ENCODE results near the gene SLC16A10.
"Not testable (repeated sequence)": the region's sequence is repeated elsewhere in the genome, so short reads cannot be mapped to it uniquely, and the experiment has no call there.

The SLC16A10 gene

GRCh38 chr6:111087106-111087835 lies at the start of gene SLC16A10:
Gene SLC16A10, plus strand, starts transcription at chr6:111087503. Its CDS starts 250 bp downstream, at chr6:111087753.
- peak; percentile 94 for DNase-seq (ENCODE audit: low spot score)

GRCh38 chr6:111038534-111039252 lies 48.6 kb upstream of the SLC16A10 start:
- DNase-seq (ENCODE audit: low spot score), result no peak

DNA sequence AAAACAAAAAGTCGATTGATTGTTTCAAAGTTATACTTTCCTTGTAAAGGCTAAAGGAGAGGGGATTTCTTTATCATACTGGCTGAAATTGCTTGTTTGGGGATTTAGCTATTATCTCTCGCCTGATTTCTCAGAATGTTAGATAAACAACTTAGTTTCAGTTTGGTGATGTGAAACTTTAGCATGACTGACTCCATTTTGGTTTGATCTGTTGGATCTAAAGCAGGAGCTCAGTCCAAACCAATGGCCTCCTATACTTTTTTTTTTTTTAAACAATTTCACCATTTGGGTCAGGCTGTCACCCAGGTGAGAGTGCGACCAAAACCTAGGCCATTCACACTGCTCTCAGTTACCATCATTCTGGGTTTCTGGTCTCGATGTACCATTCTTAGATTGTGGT lies 45.4 kb upstream of the SLC16A10 start:
- no peak for DNase-seq (ENCODE audit: low spot score)

DNA sequence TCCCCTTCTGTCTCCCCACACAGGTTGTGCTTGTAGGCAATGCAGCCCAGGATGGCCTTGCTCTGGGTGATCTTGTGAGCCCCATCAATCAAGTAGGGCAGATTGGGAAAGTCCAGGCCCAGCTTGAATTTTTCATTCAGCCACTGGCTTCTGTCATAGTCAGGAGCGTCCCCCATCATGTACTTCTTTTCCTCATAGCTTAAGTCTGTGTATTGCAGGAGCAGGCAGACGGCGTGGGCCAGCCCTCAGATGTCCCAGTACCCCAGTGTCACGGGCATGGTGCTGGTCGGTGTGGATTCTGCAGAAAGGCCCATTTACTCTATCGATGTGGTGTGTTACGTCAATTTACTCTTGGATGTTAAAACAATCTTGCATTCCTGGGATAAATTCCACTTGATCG lies 40.1 kb upstream of the SLC16A10 start:
- DNase-seq (ENCODE audit: low spot score), result no peak

GRCh38 chr6:111050261-111051023 lies 36.9 kb upstream of the SLC16A10 start:
- DNase-seq (ENCODE audit: low spot score), result no peak

GRCh38 chr6:111052171-111052570 lies 35.1 kb upstream of the SLC16A10 start:
- DNase-seq (ENCODE audit: low spot score), result no peak

DNA sequence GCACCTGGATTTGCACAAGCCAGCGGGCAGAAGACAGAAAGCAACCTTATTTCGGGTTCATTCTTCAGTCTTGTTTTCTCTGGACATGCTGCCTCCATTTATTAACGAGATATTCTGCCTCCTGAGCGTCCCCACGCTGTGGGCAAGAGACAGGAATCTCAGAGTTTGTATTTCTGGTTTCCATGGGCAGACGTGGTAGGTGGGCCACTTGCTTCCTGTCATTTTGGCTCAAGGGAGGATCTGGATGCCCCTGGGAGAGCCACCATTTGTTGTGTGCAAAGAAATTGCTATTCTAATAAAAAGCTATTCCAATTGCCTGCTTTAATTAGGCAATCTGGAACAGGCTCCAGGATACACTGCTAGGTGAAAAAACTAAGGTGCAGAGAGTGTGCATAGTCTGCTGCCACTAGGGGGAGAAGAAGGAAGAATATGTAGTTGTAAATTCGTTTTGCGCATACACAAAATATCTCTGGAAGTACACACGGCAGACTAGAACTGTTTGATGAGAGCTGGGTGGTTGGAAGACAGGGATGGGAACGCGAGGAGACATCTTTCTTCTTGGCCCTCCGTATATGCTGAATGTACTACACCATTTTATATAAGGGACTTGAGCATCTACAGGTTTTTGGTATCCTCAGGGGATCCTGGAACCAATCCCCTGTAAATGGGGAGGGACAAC lies 30.1 kb upstream of the SLC16A10 start:
- peak; percentile 53 for DNase-seq (ENCODE audit: low spot score)

DNA sequence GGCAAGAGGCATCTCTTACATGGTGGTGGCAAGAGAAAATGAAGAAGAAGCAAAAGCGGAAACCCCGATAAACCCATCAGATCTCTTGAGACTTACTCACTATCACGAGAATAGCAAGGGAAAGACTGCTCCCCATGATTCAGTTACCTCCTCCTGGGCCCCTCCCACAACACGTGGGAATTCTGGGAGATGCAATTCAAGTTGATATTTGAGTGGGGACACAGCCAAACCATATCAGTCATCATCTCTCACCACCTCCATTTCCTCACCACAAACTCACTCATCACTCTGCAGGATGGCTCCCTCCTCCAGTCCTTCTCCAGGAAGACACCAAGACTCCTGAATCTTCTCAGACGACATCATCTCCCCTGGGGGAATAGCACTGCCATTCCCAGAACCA lies 25.8 kb upstream of the SLC16A10 start:
- no peak for DNase-seq (ENCODE audit: low spot score)

DNA sequence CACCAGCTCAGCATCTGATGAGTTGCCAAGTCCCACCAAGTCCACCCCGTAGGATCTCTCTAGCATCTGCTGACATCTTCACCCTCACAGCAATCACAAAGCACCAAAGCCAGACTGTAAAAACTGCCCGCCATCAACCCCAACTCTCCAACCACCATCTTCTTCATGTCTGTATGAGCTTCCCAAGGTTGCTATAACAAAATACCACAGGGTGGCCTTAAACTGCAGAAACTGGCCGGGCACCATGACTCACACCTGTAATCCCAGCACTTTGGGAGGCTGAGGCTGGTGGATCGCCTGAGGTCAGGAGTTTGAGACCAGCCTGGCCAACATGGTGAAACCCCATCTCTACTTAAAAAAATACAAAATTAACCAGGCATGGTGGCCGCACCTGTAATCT lies 25.3 kb upstream of the SLC16A10 start:
- DNase-seq (ENCODE audit: low spot score), result not testable (repeated sequence)

DNA sequence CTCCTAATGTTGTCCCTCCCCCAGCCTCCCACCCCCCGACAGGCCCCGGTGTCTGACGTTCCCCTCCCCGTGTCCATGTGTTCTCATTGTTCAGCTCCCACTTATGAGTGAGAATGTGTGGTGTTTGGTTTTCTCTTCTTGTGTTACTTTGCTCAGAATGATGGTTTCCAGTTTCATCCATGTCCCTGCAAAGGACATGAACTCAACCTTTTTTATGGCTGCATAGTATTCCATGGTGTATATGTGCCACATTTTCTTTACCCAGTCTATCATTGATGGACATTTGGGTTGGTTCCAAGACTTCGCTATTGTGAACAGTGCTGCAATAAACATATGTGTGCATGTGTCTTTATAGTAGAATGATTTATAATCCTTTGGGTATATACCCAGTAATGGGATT lies 24.4 kb upstream of the SLC16A10 start:
- DNase-seq (ENCODE audit: low spot score), result not testable (repeated sequence)

DNA sequence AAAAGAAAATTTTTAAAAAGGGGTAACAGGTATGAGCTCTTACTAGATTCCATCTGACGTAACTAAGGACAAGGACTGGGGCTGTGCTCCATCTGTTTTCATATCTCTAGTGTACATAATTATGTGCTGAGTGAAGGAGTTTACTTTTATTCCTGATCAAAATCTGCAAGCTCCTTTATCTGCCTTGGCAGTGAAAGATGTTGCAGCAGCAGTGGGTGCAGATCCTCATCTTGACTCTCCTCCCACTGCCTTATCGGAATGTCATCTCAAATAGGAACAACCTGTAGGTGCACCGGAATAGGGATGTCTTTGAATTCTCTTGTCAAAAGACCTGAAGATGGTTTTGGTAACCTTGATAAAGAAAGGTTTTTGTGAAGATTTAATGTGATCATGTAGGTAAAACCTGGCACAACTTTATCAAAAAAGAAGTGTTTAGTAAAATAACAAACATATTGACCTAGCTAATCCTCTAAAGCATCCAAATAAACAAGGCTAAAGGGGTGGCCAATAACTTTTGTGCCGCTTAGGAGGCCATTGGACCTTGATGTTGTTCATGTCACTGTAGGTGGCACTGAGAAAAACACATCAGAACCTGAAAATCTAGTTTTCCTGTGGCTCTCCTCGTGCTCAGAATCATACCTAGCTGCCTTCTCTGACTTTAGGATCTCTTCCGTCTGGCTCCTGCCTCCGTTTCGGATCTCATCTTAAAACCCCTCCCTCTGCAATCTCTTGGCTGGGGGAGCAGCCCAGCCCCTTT lies 19.0 kb upstream of the SLC16A10 start:
- DNase-seq (ENCODE audit: low spot score), result no peak

DNA sequence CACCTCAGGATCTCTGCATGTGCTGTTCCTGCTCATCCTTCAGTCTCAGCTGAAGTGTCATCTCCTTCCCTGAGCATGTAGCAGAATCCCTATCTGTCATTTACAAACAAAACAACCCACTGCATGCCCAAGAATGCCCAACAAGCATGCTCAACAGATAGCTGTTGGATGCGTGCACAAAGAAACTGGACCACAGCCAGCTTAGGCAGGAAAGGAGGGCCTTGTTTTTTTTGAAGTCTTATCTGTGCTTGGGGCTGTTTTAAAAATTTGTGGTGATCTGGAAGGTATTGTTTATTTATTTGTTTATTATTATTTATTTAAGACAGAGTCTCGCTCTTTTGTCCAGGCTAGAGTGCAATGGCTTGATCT lies 18.5 kb upstream of the SLC16A10 start:
- DNase-seq (ENCODE audit: low spot score), result no peak

- DNase-seq (ENCODE audit: low spot score), result no peak
Observed at GRCh38 chr6:111069382-111070104, 17.8 kb upstream of the SLC16A10 start.

DNA sequence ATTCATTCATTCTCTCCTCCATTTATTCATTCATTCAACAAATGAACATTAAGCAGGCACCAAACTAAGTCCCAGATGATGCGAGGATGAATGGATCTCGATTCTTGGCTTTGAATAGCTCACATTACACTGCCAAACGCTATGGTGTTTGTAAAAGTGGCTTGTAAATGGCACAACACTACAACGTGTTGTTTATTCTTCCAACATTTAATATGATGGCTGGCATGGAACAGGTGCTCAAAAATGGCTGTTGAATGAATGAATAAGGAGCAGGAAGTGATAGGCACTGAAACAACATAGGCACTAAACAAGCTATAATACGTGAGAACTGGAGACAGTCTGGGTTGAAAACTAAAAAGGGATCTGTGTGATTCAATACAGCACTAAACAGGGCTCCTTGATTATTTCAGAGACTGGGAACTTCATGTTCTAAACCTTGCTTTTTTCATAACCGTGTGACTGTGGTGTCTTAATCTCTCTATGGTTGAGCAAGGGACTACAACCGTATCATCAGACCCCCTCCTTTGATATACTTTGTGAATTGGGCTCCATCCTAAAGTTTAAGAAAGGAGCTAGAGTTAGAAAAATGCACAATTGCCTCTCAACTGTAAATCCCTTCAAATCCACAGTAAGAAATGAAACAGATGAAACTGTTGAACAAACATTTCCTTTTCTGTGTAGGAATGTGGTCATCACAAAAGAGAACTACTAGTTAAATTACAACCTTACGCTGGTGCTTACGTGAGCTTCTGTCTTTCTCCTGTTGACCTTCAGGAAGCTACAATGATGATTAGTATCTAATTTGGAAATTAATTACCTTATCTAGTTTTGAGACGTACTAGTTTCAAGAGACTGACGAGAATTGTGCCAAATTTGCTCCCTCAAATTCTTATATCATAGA lies 16.9 kb upstream of the SLC16A10 start:
- DNase-seq (ENCODE audit: low spot score), result no peak

GRCh38 chr6:111072801-111073360 lies 14.4 kb upstream of the SLC16A10 start:
- no peak for DNase-seq (ENCODE audit: low spot score)

- DNase-seq (ENCODE audit: low spot score), result no peak
Observed at GRCh38 chr6:111074311-111074710, 13.0 kb upstream of the SLC16A10 start.

DNA sequence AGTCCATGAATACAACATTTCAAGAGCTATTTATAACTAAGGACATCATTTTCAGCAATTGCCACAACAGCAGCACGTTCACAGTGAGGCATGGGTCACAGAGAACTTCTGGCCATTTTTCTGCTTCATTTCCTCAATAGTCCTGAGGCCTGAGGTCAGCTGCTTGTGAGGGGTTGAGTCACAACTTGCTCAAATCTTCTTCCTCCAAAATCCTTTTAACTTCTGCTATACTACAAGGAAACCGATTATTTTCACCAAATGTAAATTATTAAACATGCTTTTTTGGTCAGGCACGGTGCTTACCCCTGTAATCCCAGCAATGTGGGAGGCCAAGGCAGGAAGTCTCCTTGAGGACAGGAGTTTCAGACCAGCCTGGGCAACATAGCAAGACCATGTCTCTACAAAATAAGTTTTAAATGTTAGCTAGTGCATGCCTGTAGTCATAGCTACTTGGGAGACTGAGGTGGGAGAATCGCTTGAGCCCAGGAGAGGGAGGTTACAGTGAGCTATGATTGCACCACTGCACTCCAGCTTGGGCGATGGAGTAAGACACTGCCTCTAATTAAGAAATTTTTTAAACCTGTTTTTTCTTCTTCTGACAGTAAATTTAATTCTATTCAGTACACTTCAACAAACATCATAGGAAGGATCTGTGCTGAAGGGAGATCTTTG lies 11.1 kb upstream of the SLC16A10 start:
- DNase-seq (ENCODE audit: low spot score), result no peak

GRCh38 chr6:111080698-111081097 lies 6.6 kb upstream of the SLC16A10 start:
- DNase-seq (ENCODE audit: low spot score), result no peak

DNA sequence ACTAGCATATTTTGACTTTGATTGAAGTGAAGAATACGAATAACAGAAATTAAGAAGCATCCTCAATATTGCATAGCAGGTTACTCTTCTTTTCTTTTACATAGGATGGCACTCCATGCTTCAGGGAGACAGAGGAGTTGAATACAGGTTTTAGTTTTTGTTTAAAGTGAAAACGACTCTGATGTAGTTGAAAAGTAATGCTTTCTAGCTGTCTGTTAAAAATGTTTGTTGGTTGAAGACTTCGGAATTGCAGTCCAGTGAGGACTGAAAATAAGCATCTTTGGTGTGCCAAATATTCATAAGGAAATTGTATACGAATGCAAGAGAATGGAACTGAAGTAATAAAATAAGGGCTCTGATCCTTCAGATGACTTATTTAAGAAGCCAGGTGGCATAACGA lies 618 bp upstream of the SLC16A10 start:
- DNase-seq (ENCODE audit: low spot score), result no peak

All from iPS-NIHi11 (cell line).